ENCODE measurements around the gene DENND1B. TPM values are rescaled to one million over a fixed set of nuclear protein-coding genes. Genes with fewer than 3 reads are reported as not detected.

DENND1B gene
- total and polyA plus RNA-seq, 2 of the 8 experiments (the other 6 are each of a cell fraction or from before 2014, with no cell fraction given), result 0.74 to 3.3 TPM

GRCh38 chr1:197544130-197544529, 231.2 kb downstream of the DENND1B start:
- Histone ChIP-seq H3K27me3 (replicated peaks in 1 of 4; ENCODE audit: control insufficient read depth in 3 of 4, extremely low read depth in 1 of 4, insufficient read depth in 3 of 4, low read length in 3 of 4) (no peaks in the 10 kb centered on the region), H2BK20ac (ENCODE audit: low read length) (no peak overlapping the region), H3K4me1 (replicated peaks in 1 of 4; ENCODE audit: control insufficient read depth in 3 of 4, insufficient read depth in 4 of 4, low read length in 3 of 4) (peaks cover 0 to 9% (median 0%) of the 10 kb centered on the region in 4 experiments; a peak in 3 of 7 replicates), H3K4me2 (ENCODE audit: insufficient read depth in 1 of 2, low read depth in 2 of 2, low read length in 2 of 2) (no peak overlapping the region), H3K79me2 (ENCODE audit: control insufficient read depth in 1 of 2, insufficient read depth in 2 of 2, low read length in 2 of 2) (no peaks in the 10 kb centered on the region), H3K79me1 (ENCODE audit: low read depth, low read length) (no peaks in the 10 kb centered on the region), H4K91ac (replicated peaks; ENCODE audit: insufficient read length, low read length) (no peak overlapping the region), H3K18ac (ENCODE audit: extremely low read depth, low read length) (no peak overlapping the region), H4K5ac (ENCODE audit: insufficient read length, low read depth, low read length) (no peak overlapping the region), H4K20me1 (replicated peaks in 1 of 2; ENCODE audit: control insufficient read depth in 1 of 2, insufficient read depth in 2 of 2, low read length in 2 of 2) (no peaks in the 10 kb centered on the region), H3K14ac (ENCODE audit: insufficient read length) (no peak overlapping the region), H2BK15ac (ENCODE audit: low read length) (no peak overlapping the region), H3K36me3 (ENCODE audit: control insufficient read depth in 2 of 4, insufficient read depth in 4 of 4, low read length in 3 of 4) (no peaks in the 10 kb centered on the region), H3K9ac (replicated peaks in 1 of 4; ENCODE audit: extremely low read depth in 1 of 4, low read depth in 3 of 4, low read length in 3 of 4) (no peak overlapping the region), H2BK12ac (ENCODE audit: low read depth, low read length) (no peak overlapping the region), H3K27ac (ENCODE audit: low read depth, low read length) (no peak overlapping the region), H2BK5ac (ENCODE audit: low read depth, low read length) (no peak overlapping the region), H3K56ac (replicated peaks; ENCODE audit: insufficient read length, low read depth, low read length) (no peak overlapping the region), H3K23ac (ENCODE audit: insufficient read length) (no peak overlapping the region), H3K23me2 (ENCODE audit: low read depth, low read length) (no peaks in the 10 kb centered on the region), H2AFZ (ENCODE audit: low read length) (no peak overlapping the region), H2BK120ac (replicated peaks; ENCODE audit: low read depth, low read length) (no peak overlapping the region), H3K9me3 (ENCODE audit: insufficient read depth in 2 of 2, low read depth in 1 of 2, low read length in 1 of 2) (no peaks in the 10 kb centered on the region), H3K4me3 (ENCODE audit: extremely low read depth in 1 of 4, insufficient read depth in 2 of 4, low read depth in 3 of 4, low read length in 4 of 4) (no peak overlapping the region), H3K4ac (replicated peaks; ENCODE audit: insufficient read length, low read depth, low read length) (no peak overlapping the region), H2AK5ac (ENCODE audit: low read depth, low read length) (no peak overlapping the region), H4K8ac (ENCODE audit: extremely low read depth, insufficient read depth, low read length) (no peak overlapping the region)
- WGBS, 2 experiments (ENCODE audit: extremely low coverage in 1 of 2, insufficient coverage in 1 of 2, insufficient read length in 1 of 2, insufficient replicate concordance in 2 of 2, low coverage in 1 of 2, low lambda C conversion rate in 2 of 2, missing lambda C conversion rate in 1 of 2), result 83% methylated on average over 3 of the region's 3 CpGs; no CpG with 5 or more reads in 1 of the 2 experiments
- CTCF ChIA-PET (ENCODE audit: partially characterized antibody), result interaction anchor here (1.5 kb wide), 1 partner anchor 325 kb away, joined by 6 read pairs; no protein-coding TSS in a partner anchor
- DNase-seq (ENCODE audit: low read depth in 1 of 2, low spot score in 2 of 2) (no peak), FAIRE-seq (no peak)
- POLR2A ChIA-PET (ENCODE audit: partially characterized antibody), result no interaction called here
- no peak for TF ChIP-seq HDAC2 (IDR thresholded peaks at IDR 0.05; ENCODE audit: borderline replicate concordance in 1 of 2, low read depth in 2 of 2, low read length in 2 of 2)
- no peak for TF ChIP-seq TAF1 (IDR thresholded peaks at IDR 0.05; ENCODE audit: low read depth, low read length)
- no peak for TF ChIP-seq TCF12 (IDR thresholded peaks at IDR 0.05; ENCODE audit: low read depth, low read length)
- no peak for TF ChIP-seq PHF8 (conservative IDR thresholded peaks at IDR 0.05; ENCODE audit: low read depth, low read length)
- no peak for TF ChIP-seq SIN3A (conservative IDR thresholded peaks at IDR 0.05 in 1 of 2, IDR thresholded peaks at IDR 0.05 in 1 of 2; ENCODE audit: low read depth in 1 of 2, low read length in 2 of 2)
- TF ChIP-seq JUN (IDR thresholded peaks at IDR 0.05; ENCODE audit: low read depth, low read length), result no peak
- TF ChIP-seq E2F6 (IDR thresholded peaks at IDR 0.05), result no peak
- no peak for TF ChIP-seq TEAD4 (IDR thresholded peaks at IDR 0.05; ENCODE audit: low read depth, low read length)
- TF ChIP-seq SRF (IDR thresholded peaks at IDR 0.05; ENCODE audit: low read depth, low read length), result no peak
- no peak for TF ChIP-seq CREB1 (IDR thresholded peaks at IDR 0.05)
- no peak for TF ChIP-seq KDM4A (IDR thresholded peaks at IDR 0.05; ENCODE audit: low read depth, low read length, severe bottlenecking)
- TF ChIP-seq NANOG (IDR thresholded peaks at IDR 0.05; ENCODE audit: insufficient read depth, low read depth, low read length, poor library complexity, severe bottlenecking), result no peak
- no peak for TF ChIP-seq BCL11A (IDR thresholded peaks at IDR 0.05; ENCODE audit: low read depth in 2 of 2, low read length in 2 of 2)

Measured in H1 (cell line).